ENCODE results near the gene LRFN2.
A peak's percentile ranks its signal among the peaks of the same experiment; 100 is the strongest.

The LRFN2 gene

GRCh38 chr6:40517654-40518053 lies 69.5 kb downstream of the LRFN2 start:
- DNase-seq (ENCODE audit: low read depth, low spot score): no peak

- no peak for DNase-seq (ENCODE audit: low read depth, low spot score)
These were observed 70.7 kb downstream of the LRFN2 start for GRCh38 chr6:40516429-40516828.

GRCh38 chr6:40512340-40512739 lies 74.8 kb downstream of the LRFN2 start:
- DNase-seq (ENCODE audit: low read depth, low spot score): no peak

GRCh38 chr6:40511884-40512283 lies 75.3 kb downstream of the LRFN2 start:
- DNase-seq (ENCODE audit: low read depth, low spot score): no peak

- DNase-seq (ENCODE audit: low read depth, low spot score): no peak
These were observed 76.7 kb downstream of the LRFN2 start for GRCh38 chr6:40510442-40510841.

GRCh38 chr6:40509716-40510260 lies 77.4 kb downstream of the LRFN2 start:
- no peak for DNase-seq (ENCODE audit: low read depth, low spot score)

- no peak for DNase-seq (ENCODE audit: low read depth, low spot score)
These were observed 78.1 kb downstream of the LRFN2 start for GRCh38 chr6:40509086-40509485.

GRCh38 chr6:40506954-40507353 lies 80.2 kb downstream of the LRFN2 start:
- DNase-seq (ENCODE audit: low read depth, low spot score): peak; percentile 36

GRCh38 chr6:40505191-40505810 lies 81.9 kb downstream of the LRFN2 start:
- no peak for DNase-seq (ENCODE audit: low read depth, low spot score)

- no peak for DNase-seq (ENCODE audit: low read depth, low spot score)
These were observed 82.9 kb downstream of the LRFN2 start for GRCh38 chr6:40504274-40504673.

- DNase-seq (ENCODE audit: low read depth, low spot score): no peak
These were observed 86.9 kb downstream of the LRFN2 start for GRCh38 chr6:40500227-40500626.

- DNase-seq (ENCODE audit: low read depth, low spot score): no peak
These were observed 87.9 kb downstream of the LRFN2 start for GRCh38 chr6:40499215-40499614.

- no peak for DNase-seq (ENCODE audit: low read depth, low spot score)
These were observed 89.0 kb downstream of the LRFN2 start for GRCh38 chr6:40498148-40498547.

GRCh38 chr6:40492187-40492586 lies 95.0 kb downstream of the LRFN2 start:
- DNase-seq (ENCODE audit: low read depth, low spot score): no peak

GRCh38 chr6:40490508-40490907 lies 96.7 kb downstream of the LRFN2 start:
- no peak for DNase-seq (ENCODE audit: low read depth, low spot score)

- DNase-seq (ENCODE audit: low read depth, low spot score): no peak
These were observed 97.4 kb downstream of the LRFN2 start for GRCh38 chr6:40489798-40490197.

- no peak for DNase-seq (ENCODE audit: low read depth, low spot score)
These were observed 100.6 kb downstream of the LRFN2 start for GRCh38 chr6:40486576-40486975.

GRCh38 chr6:40485795-40486194 lies 101.4 kb downstream of the LRFN2 start:
- DNase-seq (ENCODE audit: low read depth, low spot score): no peak

GRCh38 chr6:40485300-40485699 lies 101.9 kb downstream of the LRFN2 start:
- no peak for DNase-seq (ENCODE audit: low read depth, low spot score)

GRCh38 chr6:40484066-40484465 lies 103.1 kb downstream of the LRFN2 start:
- no peak for DNase-seq (ENCODE audit: low read depth, low spot score)

GRCh38 chr6:40482532-40482931 lies 104.6 kb downstream of the LRFN2 start:
- DNase-seq (ENCODE audit: low read depth, low spot score): peak; percentile 5

- DNase-seq (ENCODE audit: low read depth, low spot score): no peak
These were observed 106.5 kb downstream of the LRFN2 start for GRCh38 chr6:40480678-40481077.

GRCh38 chr6:40479706-40480105 lies 107.5 kb downstream of the LRFN2 start:
- DNase-seq (ENCODE audit: low read depth, low spot score): no peak

Measured in astrocyte of the hippocampus (primary cell).